Tibial artery (tissue), 4 donors: ENCODE results near the gene FAM13A.

ENCODE experiments used
- DNase-seq, 2 donors: peaks; one replicate each; pipeline ENCODE4 v3.0.0-alpha.2; 2019
- H3K27ac ChIP-seq, 2 donors: fragments of 200-600 bp; sonication (generic) in 1 of 2; 1 replicate in 1 of 2; 2 replicates in 1 of 2; pipeline ENCODE4 v1.5.1; 2018 to 2019; ENCODE audit warnings: mild to moderate bottlenecking in 1 of 2
- H3K27me3 ChIP-seq, 2 donors: fragments of 200-600 bp; sonication (generic) in 1 of 2; one replicate each; pipeline versions ENCODE4 v1.5.1 to v1.6.0; 2016 to 2019
- H3K36me3 ChIP-seq, 3 donors: fragments of 200-600 bp; sonication (generic) in 2 of 3; one replicate each; pipeline ENCODE4 v1.5.1; 2016 to 2019; ENCODE audit warnings: mild to moderate bottlenecking in 2 of 3
- H3K4me1 ChIP-seq, 4 donors: fragments of 200-600 bp; sonication (generic) in 2 of 4; 1 replicate in 3 of 4; 2 replicates in 1 of 4; pipeline ENCODE4 v1.5.1; 2016 to 2019
- H3K4me3 ChIP-seq, 2 donors: fragments of 200-600 bp; sonication (generic) in 1 of 2; 1 replicate in 1 of 2; 2 replicates in 1 of 2; pipeline ENCODE4 v1.5.1; 2018 to 2019; ENCODE audit warnings: mild to moderate bottlenecking in 2 of 2
- H3K9me3 ChIP-seq, 3 donors: fragments of 200-600 bp; sonication (generic) in 1 of 3; one replicate each; pipeline ENCODE4 v1.5.1; 2016 to 2019
- CTCF ChIP-seq, 2 experiments: fragments of 200-600 bp in 1 of 2; fragments of 450-650 bp in 1 of 2; IDR thresholded peaks; one replicate each; pipeline ENCODE4 v1.5.1; 2017 to 2019; ENCODE audit warnings: antibody characterized with exemption in 2 of 2, mild to moderate bottlenecking in 1 of 2, moderate library complexity in 1 of 2
- intact Hi-C: fragments of 100-400 bp; cut with DNase I; formaldehyde crosslinking; loops from one replicate; pipeline ENCODE4 v1.15.0; 2023; ENCODE audit warnings: low total_unique reads

Gene FAM13A

GRCh38 chr4:88797725-88798124 is 259.3 kb downstream of the FAM13A start:
- no peak overlapping the region for H3K4me3 ChIP-seq
- no peaks in the 10 kb centered on the region for H3K27me3 ChIP-seq
- no peak for DNase-seq
- H3K4me1 ChIP-seq: peaks cover 0 to 17% (median 4%) of the 10 kb centered on the region in 4 donors
- intact Hi-C loops: no loop called here
- TF ChIP-seq CTCF (IDR thresholded peaks at IDR 0.05): no peak
- no peaks in the 10 kb centered on the region for H3K9me3 ChIP-seq
- H3K27ac ChIP-seq: no peak overlapping the region
- peaks cover 0 to 6% (median 0%) of the 10 kb centered on the region in 3 donors for H3K36me3 ChIP-seq

- Histone ChIP-seq H3K4me1 (peaks cover 0 to 17% (median 4%) of the 10 kb centered on the region in 4 donors), H3K9me3 (no peaks in the 10 kb centered on the region), H3K27ac (no peak overlapping the region), H3K36me3 (peaks cover 0 to 6% (median 0%) of the 10 kb centered on the region in 3 donors), H3K4me3 (no peak overlapping the region), H3K27me3 (no peaks in the 10 kb centered on the region)
- no peak for TF ChIP-seq CTCF (IDR thresholded peaks at IDR 0.05)
- intact Hi-C loops: no loop called here
- DNase-seq: no peak
Observed at GRCh38 chr4:88796545-88796944, 260.4 kb downstream of the FAM13A start.

GRCh38 chr4:88794952-88795351 is 262.0 kb downstream of the FAM13A start:
- H3K27ac ChIP-seq: no peak overlapping the region
- no peaks in the 10 kb centered on the region for H3K27me3 ChIP-seq
- no peak for TF ChIP-seq CTCF (IDR thresholded peaks at IDR 0.05)
- peaks cover 0 to 7% (median 5%) of the 10 kb centered on the region in 3 donors for H3K36me3 ChIP-seq
- H3K4me3 ChIP-seq: no peak overlapping the region
- peaks cover 0 to 17% (median 4%) of the 10 kb centered on the region in 4 donors for H3K4me1 ChIP-seq
- intact Hi-C loops: no loop called here
- DNase-seq: no peak
- H3K9me3 ChIP-seq: no peaks in the 10 kb centered on the region

- Histone ChIP-seq H3K4me1 (peaks cover 0 to 17% (median 4%) of the 10 kb centered on the region in 4 donors), H3K4me3 (no peak overlapping the region), H3K36me3 (peaks cover 7 to 12% (median 10%) of the 10 kb centered on the region in 3 donors), H3K27me3 (no peaks in the 10 kb centered on the region), H3K9me3 (no peaks in the 10 kb centered on the region), H3K27ac (peak overlapping the region in 1 of 2 donors; percentile 11)
- TF ChIP-seq CTCF (IDR thresholded peaks at IDR 0.05): no peak
- DNase-seq: no peak
- intact Hi-C loops: no loop called here
Observed at GRCh38 chr4:88794087-88794690, 262.8 kb downstream of the FAM13A start.

GRCh38 chr4:88793475-88793874 is 263.5 kb downstream of the FAM13A start:
- peaks cover 0 to 17% (median 4%) of the 10 kb centered on the region in 4 donors for H3K4me1 ChIP-seq
- no peak overlapping the region for H3K4me3 ChIP-seq
- intact Hi-C loops: no loop called here
- no peak for DNase-seq
- no peaks in the 10 kb centered on the region for H3K9me3 ChIP-seq
- H3K27ac ChIP-seq: peak overlapping the region in 1 of 2 donors; percentile 11
- H3K27me3 ChIP-seq: no peaks in the 10 kb centered on the region
- peaks cover 10 to 12% (median 10%) of the 10 kb centered on the region in 3 donors for H3K36me3 ChIP-seq
- TF ChIP-seq CTCF (IDR thresholded peaks at IDR 0.05): no peak
